Endothelial cell of umbilical vein (primary cell): ENCODE results near the gene ATP1A4. TPM values are rescaled to one million over a fixed set of nuclear protein-coding genes. Genes with fewer than 3 reads are reported as not detected.

ENCODE experiments used
- BruUV-seq: library from RNA; stranded (reverse); fragments of 400-500 nt; replicated peaks from 2 replicates; lab custom pipeline; 2021; lab: Mats Ljungman, UMichigan
- CTCF ChIA-PET: fragments of 300-600, 350-600 bp; sonication (Branson Sonifier 250); formaldehyde crosslinking; loops from one replicate; lab custom pipeline; 2021; ENCODE audit warnings: antibody characterized with exemption, inconsistent platforms; lab: Charles Lee
- POLR2A ChIA-PET: fragments of 300-600, 350-600 bp; sonication (Branson Sonifier 250); formaldehyde crosslinking; loops from one replicate; lab custom pipeline; 2021; ENCODE audit warnings: antibody characterized with exemption, inconsistent platforms; lab: Charles Lee
- DNase-seq: peaks from one replicate; pipeline ENCODE4 v3.0.0-alpha.2; 2011; ENCODE audit warnings: low read depth, low spot score
- FAIRE-seq: peaks from 2 replicates; lab custom pipeline; 2011; peaks lifted over from hg19 to GRCh38; lab: Jason Lieb, UNC
- H2AFZ ChIP-seq: 2 replicates; pipeline ENCODE4 v1.6.0; 2012; ENCODE audit warnings: low read depth, low read length, control low read depth, inconsistent platforms
- H3K27ac ChIP-seq: 2 replicates; pipeline ENCODE4 v1.5.1; 2011; ENCODE audit warnings: low read depth, mild to moderate bottlenecking, control low read depth, low read length, moderate library complexity; ENCODE audit not compliant: insufficient read depth
- H3K27me3 ChIP-seq, 2 experiments: 2 replicates each; pipeline versions ENCODE4 v1.6.0 to v1.6.1; 2011; ENCODE audit warnings: low read length in 2 of 2, mixed read lengths in 1 of 2; ENCODE audit not compliant: control insufficient read depth in 2 of 2, insufficient read depth in 2 of 2
- H3K36me3 ChIP-seq, 2 experiments: 2 replicates in 1 of 2; 3 replicates in 1 of 2; pipeline ENCODE4 v1.5.1; 2011; ENCODE audit warnings: low read length in 2 of 2, mild to moderate bottlenecking in 1 of 2, moderate library complexity in 1 of 2; ENCODE audit not compliant: control insufficient read depth in 2 of 2, insufficient read depth in 2 of 2; ENCODE audit errors: extremely low read depth in 1 of 2
- H3K4me1 ChIP-seq: 3 replicates; pipeline ENCODE4 v1.5.1; 2011; ENCODE audit warnings: mild to moderate bottlenecking, low read length; ENCODE audit not compliant: control insufficient read depth, insufficient read depth; ENCODE audit errors: extremely low read depth
- H3K4me2 ChIP-seq: 2 replicates; pipeline ENCODE4 v1.6.1; 2011; ENCODE audit warnings: low read length, control low read depth, mixed read lengths; ENCODE audit not compliant: insufficient read depth
- H3K4me3 ChIP-seq, 3 experiments: fragments of 200-600 bp in 1 of 3; sonication (generic), shearing (Covaris generic) in 1 of 3; replicated peaks in 1 of 3; 2 replicates each; pipeline ENCODE4 v1.5.1; 2011 to 2016; ENCODE audit warnings: control low read depth in 3 of 3, low read length in 3 of 3, mild to moderate bottlenecking in 2 of 3, inconsistent platforms in 1 of 3, low read depth in 1 of 3, moderate library complexity in 1 of 3; ENCODE audit not compliant: insufficient read depth in 1 of 3
- H3K79me2 ChIP-seq: 2 replicates; pipeline ENCODE4 v1.6.0; 2012; ENCODE audit warnings: low read length, inconsistent platforms; ENCODE audit not compliant: control insufficient read depth, insufficient read depth
- H3K9ac ChIP-seq: replicated peaks from 2 replicates; pipeline ENCODE3; 2011; ENCODE audit warnings: low read length, control low read depth; ENCODE audit not compliant: insufficient read depth; ENCODE audit errors: extremely low read depth
- H3K9me1 ChIP-seq: replicated peaks from 3 replicates; pipeline ENCODE4 v1.6.0; 2011; ENCODE audit warnings: mild to moderate bottlenecking, low read length; ENCODE audit not compliant: control insufficient read depth, insufficient read depth; ENCODE audit errors: extremely low read depth
- H3K9me3 ChIP-seq: replicated peaks from 2 replicates; pipeline ENCODE4 v1.5.1; 2012; ENCODE audit warnings: low read length, inconsistent platforms; ENCODE audit not compliant: control insufficient read depth, insufficient read depth
- H4K20me1 ChIP-seq: replicated peaks from 2 replicates; pipeline ENCODE3; 2011; ENCODE audit warnings: mild to moderate bottlenecking, low read length; ENCODE audit not compliant: control insufficient read depth, insufficient read depth; ENCODE audit errors: extremely low read depth
- CTCF ChIP-seq, 2 donors: IDR thresholded peaks; 1 replicate in 1 of 2; 2 replicates in 1 of 2; pipeline ENCODE4 v1.5.1; 2011; ENCODE audit warnings: low read length in 2 of 2, mild to moderate bottlenecking in 2 of 2, moderate library complexity in 2 of 2, control low read depth in 1 of 2, inconsistent platforms in 1 of 2, low read depth in 1 of 2; ENCODE audit not compliant: insufficient read depth in 1 of 2; ENCODE audit errors: extremely low read depth in 1 of 2
- EZH2 ChIP-seq: IDR thresholded peaks from 2 replicates; pipeline ENCODE4 v1.6.1; 2012; ENCODE audit warnings: borderline replicate concordance, low read depth, mild to moderate bottlenecking, moderate library complexity, low read length, inconsistent platforms; ENCODE audit not compliant: severe bottlenecking
- FOS ChIP-seq: IDR thresholded peaks from 2 replicates; pipeline ENCODE4 v1.6.1; 2011; ENCODE audit warnings: mild to moderate bottlenecking, low read length, moderate library complexity, borderline replicate concordance; ENCODE audit not compliant: insufficient read depth
- JUN ChIP-seq: IDR thresholded peaks from 2 replicates; pipeline ENCODE4 v1.6.1; 2011; ENCODE audit warnings: borderline replicate concordance, low read depth; ENCODE audit not compliant: insufficient read length, insufficient read depth
- MYC ChIP-seq: IDR thresholded peaks from one replicate; pipeline ENCODE4 v1.6.1; 2011; ENCODE audit warnings: mild to moderate bottlenecking, low read depth, low read length
- POLR2A ChIP-seq: IDR thresholded peaks from 2 replicates; pipeline ENCODE4 v1.6.1; 2012; ENCODE audit warnings: low read depth, mild to moderate bottlenecking, control low read depth, low read length
- POLR2AphosphoS5 ChIP-seq: IDR thresholded peaks from 2 replicates; pipeline ENCODE4 v1.6.1; 2012; ENCODE audit warnings: low read depth, mild to moderate bottlenecking, control low read depth, low read length, moderate library complexity; ENCODE audit not compliant: insufficient read depth
- dilution Hi-C: fragments of 300-500 bp; cut with MboI; formaldehyde crosslinking; loops from one replicate; pipeline ENCODE4 v1.15.0; 2019; ENCODE audit warnings: low sequenced_read_pairs; ENCODE audit not compliant: extremely low pct_ligation_motif_present
- intact Hi-C: fragments of 100-400 bp; cut with micrococcal nuclease; formaldehyde crosslinking; loops from one replicate; pipeline ENCODE4 v1.10.0; 2022
- polyA plus RNA-seq, 4 experiments: library from polyadenylated mRNA; depleted of rRNA in 3 of 4; stranded (reverse) in 3 of 4; unstranded in 1 of 4; fragments of >200 nt; gene quantifications; 2 replicates each; pipeline versions ENCODE4 v1.2.1 to v1.2.3, GENCODE V29; 2011 to 2012; ENCODE audit warnings: missing spikeins in 1 of 4
- total RNA-seq: library from RNA; stranded (reverse); gene quantifications from 2 replicates; pipeline ENCODE4 v1.2.3, GENCODE V29; 2021
- TF ChIP-seq, protein P1 (sequence below): IDR thresholded peaks from 2 replicates; pipeline ENCODE4 v1.6.1; 2011; ENCODE audit not compliant: insufficient read depth, insufficient read length

Gene ATP1A4
- total and polyA plus RNA-seq, 2 donors (not counting 3 experiments of a cell fraction or from before 2014, with no cell fraction given) = not detected

DNA sequence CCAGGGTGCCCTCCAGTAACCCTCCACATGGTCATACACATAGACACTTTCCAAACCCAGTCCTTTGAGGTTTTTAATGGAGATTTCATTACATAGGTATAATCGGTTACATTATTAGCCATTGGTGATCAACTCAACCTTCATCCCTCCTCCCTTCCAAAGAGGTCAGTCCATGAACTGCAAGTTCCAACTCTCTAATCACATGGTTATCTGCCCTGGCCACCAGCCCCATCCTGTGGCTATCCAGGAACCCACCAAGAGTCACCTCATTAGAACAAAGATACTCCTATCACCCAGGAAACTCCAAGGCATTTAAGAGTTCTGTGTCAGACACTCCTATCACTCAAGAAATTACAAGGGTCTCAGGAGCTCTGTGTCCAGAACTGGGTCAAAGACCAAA lies 12.2 kb downstream of the ATP1A4 start:
- no peak overlapping the region for H3K4me3 ChIP-seq
- no peaks in the 10 kb centered on the region for H3K9me3 ChIP-seq
- no peaks in the 10 kb centered on the region for H4K20me1 ChIP-seq
- DNase-seq (no peak), FAIRE-seq (no peak)
- H3K36me3 ChIP-seq = no peaks in the 10 kb centered on the region
- no peak overlapping the region for H3K9ac ChIP-seq
- no peaks in the 10 kb centered on the region for H3K79me2 ChIP-seq
- H3K4me2 ChIP-seq = no peak overlapping the region
- TF ChIP-seq MYC (no peak), EZH2 (no peak), CTCF (IDR thresholded peaks at IDR 0.05; ENCODE audit: extremely low read depth in 1 of 2, insufficient read depth in 1 of 2, low read depth in 1 of 2, low read length in 2 of 2) (no peak), POLR2A (no peak), JUN (no peak), FOS (no peak), POLR2AphosphoS5 (no peak)
- TF ChIP-seq, protein P1, sequence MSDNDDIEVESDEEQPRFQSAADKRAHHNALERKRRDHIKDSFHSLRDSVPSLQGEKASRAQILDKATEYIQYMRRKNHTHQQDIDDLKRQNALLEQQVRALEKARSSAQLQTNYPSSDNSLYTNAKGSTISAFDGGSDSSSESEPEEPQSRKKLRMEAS = no peak
- H3K27ac ChIP-seq = no peak overlapping the region
- no peaks in the 10 kb centered on the region for H3K4me1 ChIP-seq
- no TSS peak for BruUV-seq
- ChIA-PET POLR2A (no interaction called here), CTCF (interaction anchor here (1.2 to 1.6 kb wide), 2 partner anchors 30 to 88 kb away, joined by 4 to 5 read pairs; no protein-coding TSS in a partner anchor)
- H2AFZ ChIP-seq = no peak overlapping the region
- H3K27me3 ChIP-seq = peaks cover 6 to 9% of the 10 kb centered on the region in 2 experiments
- no peaks in the 10 kb centered on the region for H3K9me1 ChIP-seq
- intact Hi-C loops = no loop called here
- dilution Hi-C loops = no loop called here
